ENCODE measurements around the gene HEATR9.
A peak's percentile ranks its signal among the peaks of the same experiment; 100 is the strongest.
"Not testable (repeated sequence)": the region's sequence is repeated elsewhere in the genome, so short reads cannot be mapped to it uniquely, and the experiment has no call there.

Gene HEATR9, protein sequence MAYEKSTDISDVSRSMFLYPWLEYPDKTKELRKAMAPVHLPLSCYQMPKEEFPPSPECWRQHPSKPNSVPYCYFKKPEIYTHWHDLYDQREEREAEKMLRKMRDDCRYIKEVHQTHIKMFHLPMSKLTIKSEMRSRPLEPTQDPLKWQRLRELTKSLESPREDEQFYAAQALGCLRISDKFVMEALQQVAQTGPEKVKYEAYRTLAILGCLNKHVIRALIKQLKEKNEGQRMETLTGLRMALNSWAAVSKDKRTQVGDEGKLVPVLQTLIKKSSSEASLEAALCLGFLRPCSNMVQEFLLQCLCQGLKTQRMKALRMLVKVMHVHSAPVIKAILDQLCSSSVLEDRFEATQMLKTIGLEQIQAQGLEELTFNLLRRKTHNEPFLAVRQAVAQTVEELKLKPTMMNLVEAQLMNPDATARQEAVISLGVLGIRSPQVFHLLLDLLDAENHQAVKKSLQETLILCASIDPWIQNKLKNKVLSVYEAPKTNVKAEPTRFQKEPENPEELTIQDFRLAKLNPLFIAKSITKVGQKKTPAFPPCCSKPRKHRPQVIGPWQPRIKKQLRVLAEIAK

DNA sequence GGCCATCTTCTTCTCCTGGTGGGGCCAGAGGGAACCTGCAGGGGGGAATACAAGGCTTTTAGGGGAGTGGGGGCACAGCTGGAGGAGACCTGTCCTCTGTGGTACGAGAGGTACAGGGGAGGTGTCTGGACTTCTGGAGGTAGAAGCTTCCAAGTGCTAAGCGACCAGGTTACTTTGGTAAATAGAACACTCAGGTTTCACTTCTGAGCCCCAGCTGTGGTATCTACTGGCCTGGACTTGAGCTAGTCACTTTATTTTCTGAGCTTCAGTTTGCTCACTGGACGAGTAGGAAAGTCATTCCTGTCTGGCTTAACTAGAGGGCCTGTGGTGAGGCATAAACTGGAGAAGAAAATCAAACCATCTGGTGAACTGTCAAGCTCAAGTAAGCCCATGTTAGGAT lies at the start of gene HEATR9:
HEATR9 (minus strand) TSS at position 155 of the 400 bp plus-strand sequence; CDS start at position 6, 149 bp downstream.
- DNase-seq, result no peak

GRCh38 chr17:35917519-35918213 lies 49.0 kb upstream of the HEATR9 start:
- no peak for DNase-seq

- no peak for DNase-seq
Measured at GRCh38 chr17:35915153-35915964, 46.7 kb upstream of the HEATR9 start.

- no peak for DNase-seq
Measured at GRCh38 chr17:35914354-35914753, 45.7 kb upstream of the HEATR9 start.

DNA sequence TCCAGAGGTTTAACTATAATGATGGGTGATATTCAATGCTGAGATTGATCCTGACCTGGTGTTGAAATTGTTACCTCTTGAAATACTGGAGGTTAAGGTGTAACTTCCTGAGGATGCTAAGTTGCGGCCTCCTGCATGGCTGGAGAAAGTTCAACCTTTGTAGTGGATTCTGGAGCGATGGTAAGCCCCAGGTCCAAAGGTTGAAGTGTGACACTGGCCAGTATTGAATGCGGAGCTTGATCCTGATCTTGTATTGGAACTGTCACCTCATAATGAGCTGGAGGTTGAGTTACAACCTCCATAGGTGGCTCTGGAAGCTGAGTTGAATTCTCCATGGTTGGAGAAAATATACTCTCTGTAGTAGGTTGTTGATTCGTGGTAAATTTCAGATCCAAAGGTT lies 44.9 kb upstream of the HEATR9 start:
- no peak for DNase-seq

- no peak for DNase-seq
Measured at GRCh38 chr17:35912942-35913341, 44.3 kb upstream of the HEATR9 start.

DNA sequence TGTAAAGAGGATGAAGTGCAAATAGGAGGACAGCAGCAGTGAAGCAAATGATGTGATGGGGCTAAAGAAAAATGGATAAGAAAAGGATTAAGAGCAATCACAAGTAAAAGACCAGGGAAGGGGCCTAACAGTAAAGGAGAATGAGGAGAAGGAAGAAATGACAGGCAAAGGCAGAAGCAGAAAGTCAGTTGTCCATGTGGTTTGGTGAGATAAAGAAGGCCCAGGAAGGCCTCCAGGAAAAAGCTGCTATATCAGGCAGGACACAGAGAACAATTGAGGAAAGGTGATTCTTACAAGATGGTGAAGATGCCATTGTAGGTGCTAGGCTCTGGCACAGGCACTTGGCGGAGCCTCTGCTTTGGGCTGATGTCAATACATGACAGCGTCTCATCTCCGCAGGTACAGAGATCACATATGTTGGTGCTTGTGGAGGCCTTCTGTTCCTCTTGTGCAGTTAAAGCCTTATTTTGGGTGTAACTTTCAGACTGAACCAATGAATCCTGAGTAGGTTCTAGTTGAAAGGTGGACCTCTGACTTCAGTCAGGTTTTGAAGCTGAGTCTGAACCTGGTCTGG lies 43.7 kb upstream of the HEATR9 start:
- no peak for DNase-seq

GRCh38 chr17:35909408-35909807 lies 40.7 kb upstream of the HEATR9 start:
- no peak for DNase-seq

GRCh38 chr17:35907691-35908090 lies 39.0 kb upstream of the HEATR9 start:
- DNase-seq, result no peak

DNA sequence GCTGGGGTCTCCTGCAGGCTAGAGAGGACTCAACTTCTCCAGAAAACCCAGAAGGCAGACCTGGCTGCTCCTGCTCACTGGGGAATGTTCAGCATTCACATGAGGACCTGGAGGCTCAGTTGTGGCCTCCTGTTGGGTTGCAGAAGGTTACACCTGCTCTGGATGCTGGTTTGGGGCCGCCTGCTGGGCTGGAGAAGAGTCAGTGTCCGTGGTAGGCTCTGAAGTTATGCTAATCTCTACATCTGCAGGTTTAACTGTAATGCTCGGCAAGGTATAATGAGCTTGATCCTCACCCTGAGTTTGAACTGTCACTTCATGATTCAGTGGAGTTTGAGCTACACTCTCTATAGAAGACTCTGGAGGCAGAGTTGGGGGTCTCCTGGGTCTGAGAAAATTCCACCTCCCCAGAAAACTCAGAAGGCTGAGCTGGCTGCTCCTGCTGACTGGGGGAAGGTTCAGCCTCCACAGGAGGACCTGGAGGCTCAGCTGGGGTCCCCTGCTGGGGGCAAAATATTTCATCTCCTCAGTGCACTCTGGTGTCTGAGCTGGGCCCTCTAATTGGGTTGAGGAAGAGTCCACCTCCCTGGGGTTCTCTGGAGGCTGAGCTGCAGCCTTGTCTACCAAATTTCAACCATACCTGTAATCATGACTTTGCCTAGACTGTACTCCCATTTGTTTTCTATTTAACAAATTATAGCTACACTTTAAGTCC lies 38.4 kb upstream of the HEATR9 start:
- no peak for DNase-seq

DNA sequence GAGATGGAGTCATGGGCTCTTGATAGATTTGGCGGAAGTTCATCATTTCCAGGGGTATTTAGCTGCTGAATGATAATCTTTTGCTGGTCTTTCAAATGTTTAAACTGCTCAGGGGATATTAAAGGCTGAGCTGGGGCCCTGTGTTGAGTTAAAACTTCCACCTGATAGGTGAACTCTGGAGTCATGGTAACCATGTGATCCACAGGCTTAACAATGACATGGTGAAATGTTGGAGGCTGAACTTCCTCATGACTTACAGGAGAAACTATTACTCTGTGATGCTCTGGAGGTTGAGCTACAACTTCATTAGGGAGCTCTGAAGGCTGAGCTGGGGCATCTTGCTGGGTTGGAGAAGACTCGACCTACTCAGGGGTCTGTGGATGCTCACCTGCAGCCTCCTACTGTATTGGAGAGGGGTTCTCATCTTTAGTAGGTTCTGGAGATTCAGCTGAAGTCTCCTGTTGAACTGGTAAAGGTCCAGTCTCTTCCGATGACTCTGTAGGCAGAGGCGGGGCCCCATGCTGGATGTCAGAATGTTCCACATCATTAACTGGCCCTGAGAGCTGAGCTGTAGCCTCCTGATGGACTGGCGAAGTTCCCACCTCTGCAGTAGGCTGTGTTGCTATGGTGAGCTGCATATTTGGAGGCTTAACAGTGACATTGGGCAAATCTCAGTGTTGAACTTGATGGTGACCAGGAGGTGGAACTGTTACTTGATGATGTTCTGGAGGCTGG lies 37.7 kb upstream of the HEATR9 start:
- DNase-seq, result no peak

DNA sequence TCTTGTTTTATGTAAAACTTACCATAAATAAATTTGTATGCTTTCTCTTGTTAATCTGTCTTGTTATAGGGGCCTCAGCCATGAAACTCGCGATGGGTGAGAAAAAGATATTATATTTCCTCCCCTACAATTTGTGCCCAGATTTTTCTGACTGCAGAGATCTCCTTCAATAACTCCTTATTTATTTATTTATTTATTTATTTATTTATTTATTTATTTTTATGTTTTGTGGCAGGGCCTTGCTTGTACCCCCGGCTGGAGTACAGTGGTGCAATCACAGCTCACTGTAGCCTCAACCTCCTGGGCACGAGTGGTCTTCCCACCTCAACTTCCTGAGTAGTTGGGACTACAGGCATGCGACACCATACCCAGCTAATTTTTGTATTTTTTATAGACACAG lies 34.8 kb upstream of the HEATR9 start:
- no peak for DNase-seq

DNA sequence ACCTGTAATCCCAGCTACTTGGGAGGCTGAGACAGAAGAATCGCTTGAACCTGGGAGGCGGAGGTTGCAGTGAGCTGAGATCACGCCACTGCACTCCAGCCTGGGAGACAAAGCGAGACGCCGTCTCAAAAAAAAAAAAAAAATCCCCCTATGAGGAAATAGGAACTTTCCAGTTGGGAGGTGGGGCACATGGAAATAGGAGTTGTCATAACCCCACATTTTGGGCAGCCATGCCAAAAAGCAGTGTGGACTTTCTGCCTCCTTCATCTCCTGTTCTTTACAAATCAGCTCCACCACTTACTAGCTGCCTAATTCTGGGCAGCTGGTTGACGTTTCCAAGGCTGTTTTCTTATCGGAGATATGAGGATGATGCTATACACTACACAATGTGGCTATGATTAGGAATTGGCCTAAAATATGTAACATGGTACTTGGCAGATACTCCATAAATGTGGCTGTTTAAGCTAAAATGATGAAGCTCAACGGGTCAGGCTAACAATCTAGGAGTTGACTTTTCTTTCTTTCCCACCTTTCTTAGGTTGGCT lies 33.0 kb upstream of the HEATR9 start:
- no peak for DNase-seq

DNA sequence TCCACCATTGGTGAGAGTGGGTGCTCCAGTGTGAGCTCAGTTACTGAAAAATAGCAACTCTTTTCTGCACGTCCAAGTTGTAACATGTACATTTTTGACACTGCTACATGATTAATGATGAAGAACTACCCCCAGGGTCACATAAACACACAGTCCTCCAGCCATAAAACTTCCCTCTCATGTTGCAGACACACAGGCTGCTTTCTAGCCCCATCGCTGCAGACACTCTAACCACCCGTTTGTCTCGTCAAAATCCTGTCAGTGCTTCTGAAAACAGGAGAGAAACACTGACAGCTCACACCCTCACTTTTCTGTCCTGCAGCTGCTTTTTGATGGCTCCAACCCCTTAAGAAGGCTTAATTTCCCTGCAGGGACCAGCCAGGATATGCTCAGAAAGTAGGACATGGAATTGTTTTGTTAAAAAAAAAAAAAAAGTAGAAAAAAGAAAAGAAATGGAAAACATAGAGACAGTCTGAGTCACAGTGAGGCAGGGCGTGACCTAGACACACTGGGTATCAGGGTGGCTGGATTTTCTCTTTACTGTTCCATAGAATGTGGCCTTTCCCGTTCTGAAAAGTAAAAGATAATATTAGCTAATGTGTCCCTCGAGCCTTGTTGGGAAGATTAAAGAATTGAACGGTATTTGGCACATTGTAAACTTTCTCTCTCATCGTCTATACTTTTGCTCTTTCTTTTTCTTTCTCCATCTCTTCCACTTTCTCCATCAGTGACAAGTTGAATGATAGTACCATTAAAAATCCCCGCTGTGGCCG lies 32.2 kb upstream of the HEATR9 start:
- no peak for DNase-seq

DNA sequence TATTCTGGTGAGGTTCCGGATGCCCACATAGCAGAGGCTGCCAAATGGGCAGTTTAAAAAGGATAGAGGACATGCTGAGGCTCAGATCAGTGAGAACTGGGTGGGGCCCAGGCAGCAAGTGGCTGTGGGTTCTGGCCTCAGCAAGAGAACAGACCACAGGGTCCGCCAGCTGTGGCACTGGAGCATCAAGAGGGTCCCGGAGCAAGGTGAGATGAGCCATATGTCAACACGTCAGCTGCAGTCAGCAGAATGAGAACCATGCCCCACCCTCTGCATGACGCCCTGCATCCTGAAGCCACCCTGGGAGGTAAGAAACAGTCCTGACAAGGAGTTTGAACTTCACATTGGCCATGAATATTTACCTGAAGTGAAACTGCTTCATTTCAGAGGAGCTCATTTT lies 31.6 kb upstream of the HEATR9 start:
- DNase-seq, result no peak

DNA sequence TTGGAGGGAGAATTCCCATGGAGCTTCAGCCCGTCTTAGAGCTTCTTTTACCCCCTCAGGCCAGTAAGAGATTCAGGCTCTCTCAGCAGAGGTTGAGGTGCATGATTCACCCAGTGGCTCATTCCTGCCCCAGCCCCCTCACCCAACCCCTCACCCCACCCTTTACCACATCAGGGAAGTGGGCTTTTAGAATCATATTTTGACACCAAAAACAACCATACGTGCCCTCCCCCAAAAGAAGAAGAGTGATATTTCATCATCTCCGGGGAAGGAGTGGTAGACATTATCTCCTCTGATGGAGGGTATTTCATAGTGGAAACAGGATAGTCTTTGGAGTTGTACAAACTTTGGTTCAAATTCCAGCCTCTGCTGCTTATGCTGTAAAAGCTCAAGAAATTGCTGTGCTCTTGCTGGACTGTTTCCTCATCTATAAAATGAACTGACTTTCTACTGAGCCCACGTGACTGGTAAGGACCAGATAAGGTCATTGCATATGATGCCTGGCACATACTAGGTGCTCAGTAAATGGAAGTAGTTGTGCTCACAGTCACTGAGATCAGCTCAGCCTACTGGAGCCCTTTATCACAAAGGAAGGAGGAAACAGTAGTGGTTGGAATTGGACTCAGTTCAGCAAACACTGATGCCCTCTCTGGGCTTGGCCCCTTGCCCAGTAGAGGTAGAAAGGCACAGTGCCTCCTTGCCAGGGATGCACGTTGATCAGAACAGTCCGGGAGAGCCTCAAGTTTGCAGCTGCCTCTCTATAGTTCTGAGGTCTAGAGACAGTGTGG lies 29.8 kb upstream of the HEATR9 start:
- DNase-seq, result peak; percentile 4

DNA sequence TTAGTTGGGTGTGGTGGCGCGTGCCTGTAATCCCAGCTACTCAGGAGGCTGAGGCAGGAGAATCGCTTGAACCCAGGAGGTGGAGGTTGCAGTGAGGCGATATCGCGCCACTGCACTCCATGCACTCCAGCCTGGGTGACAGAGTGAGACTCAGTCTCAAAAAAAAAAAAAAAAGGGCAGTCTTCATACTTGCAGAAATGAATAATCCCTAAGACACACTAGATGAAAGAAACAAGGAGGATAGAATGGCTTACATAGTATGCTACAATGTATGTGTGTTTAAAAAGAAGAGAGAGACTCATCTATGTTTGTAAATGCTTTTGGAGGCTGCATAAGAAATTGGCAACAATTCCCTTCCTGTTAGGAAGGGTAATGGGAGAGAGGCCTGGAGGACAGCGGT lies 29.1 kb upstream of the HEATR9 start:
- not testable (repeated sequence) for DNase-seq

DNA sequence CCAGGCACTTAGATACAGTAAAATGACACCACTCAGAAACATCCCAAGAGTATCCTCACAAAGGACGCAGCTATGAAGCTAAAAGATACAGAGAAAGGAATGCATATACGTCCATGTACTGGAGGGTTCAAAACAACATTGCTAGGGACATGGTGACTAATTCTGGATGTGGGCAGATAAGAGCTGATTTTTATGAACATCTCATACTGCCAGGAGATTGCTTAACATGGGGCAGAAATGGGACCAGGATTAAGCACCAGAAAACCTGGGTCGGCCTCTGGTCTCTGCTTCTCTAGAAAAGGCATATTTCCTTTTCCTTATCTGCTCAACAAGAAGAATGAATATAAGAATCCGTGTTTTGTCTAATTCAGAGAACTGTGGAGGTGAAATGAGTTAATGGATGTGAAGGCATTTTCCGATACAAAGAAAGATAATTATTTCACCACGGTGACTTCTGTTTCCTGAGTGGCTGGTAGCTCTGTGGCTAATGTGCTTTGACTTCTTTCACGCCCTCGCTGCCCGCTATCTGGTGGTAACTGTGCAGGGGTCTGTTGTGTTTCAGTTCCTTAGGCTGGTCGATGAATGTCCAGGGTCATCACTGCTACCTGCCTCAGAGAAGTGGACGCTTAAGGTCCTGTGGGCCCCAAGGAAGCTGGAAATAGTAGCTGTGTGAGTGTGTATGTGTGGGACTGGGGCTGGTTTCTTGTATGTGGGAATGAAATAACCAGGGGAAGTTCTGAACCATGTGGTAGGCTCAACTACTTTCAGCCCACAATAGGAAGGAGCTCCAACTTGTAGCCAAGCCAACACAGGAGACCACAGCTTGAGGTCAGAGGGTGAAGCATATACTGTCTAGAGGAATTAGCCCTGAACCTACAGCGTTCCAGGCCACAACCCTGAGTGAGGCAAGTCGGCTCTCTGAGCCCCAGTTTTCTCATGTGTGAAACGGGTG lies 27.2 kb upstream of the HEATR9 start:
- DNase-seq, result no peak
